ENCODE measurements around the gene ALOX5. TPM values are rescaled to one million over a fixed set of nuclear protein-coding genes. Genes with fewer than 3 reads are reported as not detected.

ALOX5 gene
- total and polyA plus RNA-seq, 4 donors = 2.9 to 16.9 (median 8.4) TPM

GRCh38 chr10:45398595-45398994, 24.6 kb downstream of the ALOX5 start:
- Histone ChIP-seq H3K9ac (ENCODE audit: low read depth in 1 of 2, low read length in 2 of 2) (no peak overlapping the region), H3K4me3 (ENCODE audit: low read depth in 1 of 3, low read length in 3 of 3) (no peak overlapping the region), H3K27ac (ENCODE audit: low read depth in 1 of 2, low read length in 2 of 2) (no peak overlapping the region), H3K36me3 (ENCODE audit: control insufficient read depth in 4 of 4, insufficient read depth in 3 of 4, low read depth in 1 of 4, low read length in 3 of 4) (peaks cover 0 to 2% (median 0%) of the 10 kb centered on the region in 4 donors), H3K9me3 (ENCODE audit: control insufficient read depth in 4 of 4, low read length in 3 of 4) (peaks cover 0 to 6% (median 1%) of the 10 kb centered on the region in 4 donors), H3K4me1 (ENCODE audit: control insufficient read depth in 4 of 4, insufficient read depth in 4 of 4, low read length in 3 of 4) (no peaks in the 10 kb centered on the region), H3K27me3 (ENCODE audit: control insufficient read depth in 4 of 4, insufficient read depth in 4 of 4, low read length in 3 of 4) (no peaks in the 10 kb centered on the region)
- no peak for DNase-seq (ENCODE audit: low spot score)
- 55% methylated on average over 1 of the region's 1 CpG for WGBS
- TF ChIP-seq HNF4A (conservative IDR thresholded peaks at IDR 0.05) (no peak), FOXA1 (IDR thresholded peaks at IDR 0.05) (no peak), GABPA (IDR thresholded peaks at IDR 0.05 in 1 of 2, conservative IDR thresholded peaks at IDR 0.05 in 1 of 2) (no peak), FOXA2 (IDR thresholded peaks at IDR 0.05) (no peak)

- Histone ChIP-seq H3K36me3 (ENCODE audit: control insufficient read depth in 4 of 4, insufficient read depth in 3 of 4, low read depth in 1 of 4, low read length in 3 of 4) (peaks cover 0 to 2% (median 0%) of the 10 kb centered on the region in 4 donors), H3K4me3 (ENCODE audit: low read depth in 1 of 3, low read length in 3 of 3) (no peak overlapping the region), H3K27me3 (ENCODE audit: control insufficient read depth in 4 of 4, insufficient read depth in 4 of 4, low read length in 3 of 4) (no peaks in the 10 kb centered on the region), H3K4me1 (ENCODE audit: control insufficient read depth in 4 of 4, insufficient read depth in 4 of 4, low read length in 3 of 4) (no peaks in the 10 kb centered on the region), H3K9me3 (ENCODE audit: control insufficient read depth in 4 of 4, low read length in 3 of 4) (peaks cover 0 to 6% (median 1%) of the 10 kb centered on the region in 4 donors), H3K27ac (ENCODE audit: low read depth in 1 of 2, low read length in 2 of 2) (no peak overlapping the region), H3K9ac (ENCODE audit: low read depth in 1 of 2, low read length in 2 of 2) (no peak overlapping the region)
- DNase-seq (ENCODE audit: low spot score) = no peak
- TF ChIP-seq MAX (IDR thresholded peaks at IDR 0.05) (no peak), ZBTB33 (IDR thresholded peaks at IDR 0.05) (no peak), RAD21 (IDR thresholded peaks at IDR 0.05) (no peak), YY1 (IDR thresholded peaks at IDR 0.05) (no peak), FOXA1 (IDR thresholded peaks at IDR 0.05) (no peak), NR2F2 (IDR thresholded peaks at IDR 0.05) (no peak), CTCF (IDR thresholded peaks at IDR 0.05; ENCODE audit: low read depth, low read length, missing input control) (no peak), EGR1 (IDR thresholded peaks at IDR 0.05; ENCODE audit: low read depth in 2 of 2) (no peak), SP1 (IDR thresholded peaks at IDR 0.05) (no peak), TAF1 (conservative IDR thresholded peaks at IDR 0.05) (no peak)
- WGBS = 82% methylated on average over 2 of the region's 2 CpGs
These were observed 25.1 kb downstream of the ALOX5 start for GRCh38 chr10:45399113-45399512.

GRCh38 chr10:45403151-45403550, 29.1 kb downstream of the ALOX5 start:
- Histone ChIP-seq H3K27ac (ENCODE audit: low read depth in 1 of 2, low read length in 2 of 2) (no peak overlapping the region), H3K9me3 (ENCODE audit: control insufficient read depth in 4 of 4, low read length in 3 of 4) (no peaks in the 10 kb centered on the region), H3K4me1 (ENCODE audit: control insufficient read depth in 4 of 4, insufficient read depth in 4 of 4, low read length in 3 of 4) (no peaks in the 10 kb centered on the region), H3K27me3 (ENCODE audit: control insufficient read depth in 4 of 4, insufficient read depth in 4 of 4, low read length in 3 of 4) (no peaks in the 10 kb centered on the region), H3K9ac (ENCODE audit: low read depth in 1 of 2, low read length in 2 of 2) (no peak overlapping the region), H3K4me3 (ENCODE audit: low read depth in 1 of 3, low read length in 3 of 3) (no peak overlapping the region), H3K36me3 (ENCODE audit: control insufficient read depth in 4 of 4, insufficient read depth in 3 of 4, low read depth in 1 of 4, low read length in 3 of 4) (no peaks in the 10 kb centered on the region)
- no peak for TF ChIP-seq GABPA (IDR thresholded peaks at IDR 0.05 in 1 of 2, conservative IDR thresholded peaks at IDR 0.05 in 1 of 2)
- TF ChIP-seq JUND (IDR thresholded peaks at IDR 0.05) = no peak
- TF ChIP-seq ATF3 (IDR thresholded peaks at IDR 0.05) = no peak
- TF ChIP-seq EGR1 (IDR thresholded peaks at IDR 0.05; ENCODE audit: low read depth in 2 of 2) = no peak
- TF ChIP-seq HNF4A (conservative IDR thresholded peaks at IDR 0.05) = no peak
- no peak for TF ChIP-seq RAD21 (IDR thresholded peaks at IDR 0.05)
- no peak for TF ChIP-seq ZBTB33 (IDR thresholded peaks at IDR 0.05)
- TF ChIP-seq HNF4G (IDR thresholded peaks at IDR 0.05) = no peak
- no peak for TF ChIP-seq RXRA (IDR thresholded peaks at IDR 0.05)
- TF ChIP-seq SP1 (IDR thresholded peaks at IDR 0.05) = no peak
- no peak for TF ChIP-seq NR2F2 (IDR thresholded peaks at IDR 0.05)
- TF ChIP-seq YY1 (IDR thresholded peaks at IDR 0.05) = no peak
- no peak for DNase-seq (ENCODE audit: low spot score)
- 89% methylated on average over 8 of the region's 8 CpGs for WGBS
